A549 treated with ZK216348 at 1 μM for 4 hours (cell line): Measurements from ENCODE around the gene NFKBIL1. TPM values are rescaled to one million over a fixed set of nuclear protein-coding genes. Genes with fewer than 3 reads are reported as not detected.

Experiments
- total RNA-seq: library from RNA; stranded (reverse); fragments of 200-300 nt; extraction: Qiagen RNA extraction; gene quantifications from 5 replicates; pipeline ENCODE4 v1.2.3, GENCODE V29; 2022; ENCODE audit warnings: low read depth

NFKBIL1 gene
- total RNA-seq = 5.9 to 13.0 TPM (median 12.5 TPM) in 5 replicates

GRCh38 chr6:31546958-31547726 lies at the start of gene NFKBIL1:
TSS of gene NFKBIL1 (plus strand) at chr6:31547608. CDS start at chr6:31547695, 87 bp downstream.

GRCh38 chr6:31528821-31529328 lies 18.5 kb upstream of the NFKBIL1 start, which contains the start of gene MCCD1:
TSS of gene MCCD1 (plus strand) at chr6:31528962. CDS start at chr6:31529015, 53 bp downstream.

GRCh38 chr6:31541658-31542521 lies 5.5 kb upstream of the NFKBIL1 start, which contains the start of gene DDX39B:
TSS of gene DDX39B (minus strand) at chr6:31542003. CDS start at chr6:31540532, 1,471 bp downstream.

GRCh38 chr6:31546339-31546957 lies 960 bp upstream of the NFKBIL1 start, which contains the start of gene ATP6V1G2:
TSS of gene ATP6V1G2 (minus strand) at chr6:31546608. CDS start at chr6:31546559, 49 bp downstream.

GRCh38 chr6:31572041-31572911 lies 24.9 kb downstream of the NFKBIL1 start, which contains the start of gene LTA:
TSS of gene LTA (plus strand) at chr6:31572289. CDS start at chr6:31572743, 454 bp downstream.

GRCh38 chr6:31575335-31575901 lies 28.0 kb downstream of the NFKBIL1 start, which contains the start of gene TNF:
TSS of gene TNF (plus strand) at chr6:31575565. CDS start at chr6:31575742, 177 bp downstream.

GRCh38 chr6:31582230-31582643 lies 34.8 kb downstream of the NFKBIL1 start, which contains the start of gene LTB:
TSS of gene LTB (minus strand) at chr6:31582424. CDS start at chr6:31582417, 7 bp downstream.

DNA sequence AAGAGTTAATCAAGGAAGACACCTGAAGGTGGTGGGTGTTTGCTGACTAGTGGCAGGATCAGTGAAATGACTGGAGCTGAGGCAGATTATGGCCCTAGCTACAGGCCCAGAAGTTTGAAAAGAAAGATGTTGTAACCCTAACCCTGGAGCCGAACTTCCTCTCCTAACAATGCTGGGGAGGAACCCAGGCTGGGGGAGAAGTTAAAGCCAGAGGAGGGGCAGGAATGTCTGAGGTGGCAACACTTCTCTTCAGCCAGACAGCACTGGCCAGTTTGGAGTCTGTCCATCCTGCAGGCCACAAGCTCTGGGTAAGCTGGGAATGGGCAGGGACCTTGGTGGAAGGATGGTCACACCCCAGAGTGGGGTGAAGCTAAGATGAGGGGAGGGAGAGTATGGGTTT lies 38.6 kb downstream of the NFKBIL1 start, which contains the start of gene LST1:
Gene LST1, plus strand, starts transcription at position 270 of the 400 bp plus-strand sequence. CDS start 1,023 bp downstream, outside the sequence.

Other genes starting within 250 kb of the NFKBIL1 start
- 23.1 to 30.8 TPM (median 29.5 TPM) in 5 replicates for gene HLA-B, start 190.4 kb upstream of the NFKBIL1 start, total RNA-seq
- gene MICA, start 144.0 kb upstream of the NFKBIL1 start, total RNA-seq = 27.0 to 30.6 TPM (median 27.8 TPM) in 5 replicates
- 5.2 to 8.6 TPM (median 7.9 TPM) in 5 replicates for gene MICB, start 49.5 kb upstream of the NFKBIL1 start, total RNA-seq
- not detected in 5 replicates for gene MCCD1, start 18.6 kb upstream of the NFKBIL1 start, total RNA-seq
- 359 to 433 TPM (median 396 TPM) in 5 replicates for gene DDX39B, start 5.6 kb upstream of the NFKBIL1 start, total RNA-seq
- 0.33 to 1.3 TPM (median 0.69 TPM) in 5 replicates for gene ATP6V1G2, start 1.0 kb upstream of the NFKBIL1 start, total RNA-seq
- not detected in 5 replicates for gene LTA, start 24.7 kb downstream of the NFKBIL1 start, total RNA-seq
- 0.08 TPM in 1 of 5 replicates, not detected in the others for gene TNF, start 28.0 kb downstream of the NFKBIL1 start, total RNA-seq
- gene LTB, start 34.8 kb downstream of the NFKBIL1 start, total RNA-seq = 0.21 to 0.76 TPM (median 0.45 TPM) in 4 of 5 replicates, not detected in the other
- not detected in 5 replicates for gene LST1, start 38.7 kb downstream of the NFKBIL1 start, total RNA-seq
- not detected in 5 replicates for gene NCR3, start 45.4 kb downstream of the NFKBIL1 start, total RNA-seq
- not detected in 5 replicates for gene AIF1, start 67.6 kb downstream of the NFKBIL1 start, total RNA-seq
- 59.3 to 94.8 TPM (median 86.5 TPM) in 5 replicates for gene PRRC2A, start 73.1 kb downstream of the NFKBIL1 start, total RNA-seq
- 100 to 165 TPM (median 145 TPM) in 5 replicates for gene BAG6, start 105.1 kb downstream of the NFKBIL1 start, total RNA-seq
- gene APOM, start 108.3 kb downstream of the NFKBIL1 start, total RNA-seq = 2.2 to 3.7 TPM (median 3.5 TPM) in 5 replicates
- 11.1 to 14.5 TPM (median 12.9 TPM) in 5 replicates for gene C6orf47, start 113.2 kb downstream of the NFKBIL1 start, total RNA-seq
- gene GPANK1, start 117.4 kb downstream of the NFKBIL1 start, total RNA-seq = 9.6 to 16.8 TPM (median 12.8 TPM) in 5 replicates
- 168 to 192 TPM (median 170 TPM) in 5 replicates for gene CSNK2B, start 118.5 kb downstream of the NFKBIL1 start, total RNA-seq
- 3.2 to 6.4 TPM (median 5.2 TPM) in 5 replicates for gene LY6G5B, start 122.4 kb downstream of the NFKBIL1 start, total RNA-seq
- gene LY6G5C, start 133.5 kb downstream of the NFKBIL1 start, total RNA-seq = 1.1 to 1.6 TPM (median 1.5 TPM) in 5 replicates
- 13.2 to 19.1 TPM (median 17.6 TPM) in 5 replicates for gene ABHD16A, start 155.7 kb downstream of the NFKBIL1 start, total RNA-seq
- not detected in 5 replicates for gene LY6G6F, start 159.3 kb downstream of the NFKBIL1 start, total RNA-seq
- gene LY6G6D, start 167.7 kb downstream of the NFKBIL1 start, total RNA-seq = not detected in 5 replicates
- 0.20 to 0.42 TPM (median 0.29 TPM) in 3 of 5 replicates, not detected in the others for gene LY6G6C, start 174.1 kb downstream of the NFKBIL1 start, total RNA-seq
- not detected in 5 replicates for gene MPIG6B, start 175.8 kb downstream of the NFKBIL1 start, total RNA-seq
- 27.1 to 32.0 TPM (median 31.7 TPM) in 5 replicates for gene DDAH2, start 181.7 kb downstream of the NFKBIL1 start, total RNA-seq
- gene CLIC1, start 188.9 kb downstream of the NFKBIL1 start, total RNA-seq = 433 to 509 TPM (median 491 TPM) in 5 replicates
- gene MSH5, start 192.4 kb downstream of the NFKBIL1 start, total RNA-seq = 13.3 to 18.7 TPM (median 13.6 TPM) in 5 replicates
- gene SAPCD1, start 215.0 kb downstream of the NFKBIL1 start, total RNA-seq = 3.7 to 5.9 TPM (median 4.9 TPM) in 5 replicates
- 0.53 to 2.7 TPM (median 1.1 TPM) in 5 replicates for gene VWA7, start 229.7 kb downstream of the NFKBIL1 start, total RNA-seq
- 43.4 to 61.7 TPM (median 60.4 TPM) in 5 replicates for gene VARS1, start 248.1 kb downstream of the NFKBIL1 start, total RNA-seq